K562 (cell line): ENCODE data around the gene JDP2. TPM values are rescaled to one million over a fixed set of nuclear protein-coding genes. Genes with fewer than 3 reads are reported as not detected.

Source experiments
- ATAC-seq: fragments of 200-7000 bp; cut with Tn5 transposase; 3 replicates; pipeline ENCODE4 v1.9.1; 2020; ENCODE audit warnings: moderate library complexity
- BruUV-seq: library from RNA; stranded (reverse); fragments of 400-500 nt; replicated peaks from 2 replicates; lab custom pipeline; 2021; lab: Mats Ljungman, UMichigan
- CTCF ChIA-PET: fragments of 300-600 bp; formaldehyde crosslinking; extraction: SDS; loops from one replicate; lab custom pipeline; 2021; ENCODE audit warnings: low intra/inter-chr PET ratio; lab: Yijun Ruan, JAX
- POLR2A ChIA-PET: fragments of 300-600, 350-650 bp; sonication (Branson Sonifier 250); formaldehyde crosslinking; extraction: SDS; loops from one replicate; lab custom pipeline; 2021; ENCODE audit warnings: antibody characterized with exemption, inconsistent platforms; lab: Yijun Ruan, JAX
- DNase-seq, 4 experiments: peaks; one replicate each; pipeline versions ENCODE4 v3.0.0 to v3.0.0-alpha.2; 2011 to 2018; ENCODE audit warnings: low spot score in 3 of 4, mixed read lengths in 3 of 4; ENCODE audit errors: extremely low read depth in 1 of 4
- FAIRE-seq: peaks from 2 replicates; lab custom pipeline; 2011; peaks lifted over from hg19 to GRCh38; lab: Jason Lieb, UNC
- H2AFZ ChIP-seq: 2 replicates; pipeline ENCODE4 v1.6.0; 2011; ENCODE audit warnings: low read depth, low read length, control low read depth, inconsistent platforms
- H3K27ac ChIP-seq: fragments of 200-600 bp; 3 replicates; pipeline ENCODE4 v1.8.0; 2011; ENCODE audit warnings: low read depth, mild to moderate bottlenecking, control low read depth, inconsistent platforms, low read length, moderate library complexity, mixed read lengths; ENCODE audit errors: extremely low read depth
- H3K27me3 ChIP-seq, 2 experiments: fragments of 300-600 bp in 1 of 2; 2 replicates in 1 of 2; 3 replicates in 1 of 2; pipeline versions ENCODE4 v1.6.0 to v1.8.0; 2011; ENCODE audit warnings: inconsistent platforms in 2 of 2, low read length in 2 of 2, mild to moderate bottlenecking in 1 of 2, mixed read lengths in 1 of 2, moderate library complexity in 1 of 2; ENCODE audit not compliant: control insufficient read depth in 2 of 2, insufficient read depth in 2 of 2
- H3K36me3 ChIP-seq: fragments of 300-600 bp; 3 replicates; pipeline ENCODE4 v1.8.0; 2011; ENCODE audit warnings: mild to moderate bottlenecking, low read length, inconsistent platforms; ENCODE audit not compliant: control insufficient read depth, insufficient read depth
- H3K4me1 ChIP-seq, 2 experiments: fragments of 200-600 bp in 1 of 2; replicated peaks in 1 of 2; 2 replicates in 1 of 2; 3 replicates in 1 of 2; pipeline versions ENCODE4 v1.5.1 to v1.8.0; 2011; ENCODE audit warnings: inconsistent platforms in 2 of 2, low read length in 2 of 2, mild to moderate bottlenecking in 1 of 2, mixed read lengths in 1 of 2, moderate library complexity in 1 of 2; ENCODE audit not compliant: control insufficient read depth in 2 of 2, insufficient read depth in 2 of 2
- H3K4me2 ChIP-seq: 2 replicates; pipeline ENCODE4 v1.6.1; 2011; ENCODE audit warnings: low read length, control low read depth, inconsistent platforms, mixed read lengths; ENCODE audit not compliant: insufficient read depth
- H3K4me3 ChIP-seq: fragments of 200-600 bp; sonication (generic), shearing (Covaris generic); 2 replicates; pipeline ENCODE4 v1.5.1; 2016; ENCODE audit warnings: control low read depth, inconsistent platforms
- H3K79me2 ChIP-seq: fragments of 200-600 bp; 3 replicates; pipeline ENCODE4 v1.8.0; 2011; ENCODE audit warnings: low read length, inconsistent platforms; ENCODE audit not compliant: control insufficient read depth, insufficient read depth
- H3K9ac ChIP-seq, 2 experiments: 2 replicates each; pipeline versions ENCODE4 v1.6.0 to v1.6.1; 2011; ENCODE audit warnings: low read depth in 2 of 2, low read length in 2 of 2, control low read depth in 1 of 2, inconsistent platforms in 1 of 2, mild to moderate bottlenecking in 1 of 2, mixed read lengths in 1 of 2; ENCODE audit not compliant: insufficient read depth in 1 of 2
- H3K9me1 ChIP-seq: one replicate; pipeline ENCODE4 v1.6.0; 2011; ENCODE audit warnings: inconsistent platforms, mild to moderate bottlenecking, low read length, moderate library complexity; ENCODE audit not compliant: control insufficient read depth, insufficient read depth
- H3K9me3 ChIP-seq: replicated peaks from 2 replicates; pipeline ENCODE4 v1.5.1; 2011; ENCODE audit warnings: low read depth, low read length, inconsistent platforms; ENCODE audit not compliant: control insufficient read depth, insufficient read depth
- H4K20me1 ChIP-seq: replicated peaks from 2 replicates; pipeline ENCODE4 v1.6.1; 2011; ENCODE audit warnings: low read length, inconsistent platforms, mixed read lengths; ENCODE audit not compliant: control insufficient read depth, insufficient read depth
- CBX5 ChIP-seq: IDR thresholded peaks from 2 replicates; pipeline ENCODE4 v1.6.1; 2014; ENCODE audit warnings: low read depth, borderline replicate concordance
- L3MBTL2 ChIP-seq: fragments of 450-650 bp; IDR thresholded peaks from 2 replicates; pipeline ENCODE4 v1.6.1; 2016; ENCODE audit warnings: mild to moderate bottlenecking, moderate library complexity
- LARP7 ChIP-seq: fragments of 450-650 bp; IDR thresholded peaks from 2 replicates; pipeline ENCODE4 v1.6.1; 2016
- RCOR1 ChIP-seq, 2 experiments: IDR thresholded peaks; 2 replicates each; pipeline ENCODE4 v1.6.1; 2012; ENCODE audit warnings: low read depth in 2 of 2, low read length in 2 of 2, borderline replicate concordance in 1 of 2, improper control_type of control experiment in 1 of 2
- TCF7L2 ChIP-seq: fragments of 150-350 bp; IDR thresholded peaks from 2 replicates; pipeline ENCODE4 v1.6.1; 2016; ENCODE audit warnings: low read depth, mild to moderate bottlenecking, low read length, moderate library complexity
- WGBS: fragments of 100-300 bp; shearing (Covaris generic); methylation state at CpG from one replicate; pipeline ENCODE4 v1.1.6; 2016; ENCODE audit warnings: low coverage, mixed read lengths; ENCODE audit not compliant: insufficient coverage; ENCODE audit errors: missing lambda C conversion rate; 5-methylcytosine and 5-hydroxymethylcytosine counted together
- in situ Hi-C: fragments of 300-500 bp; cut with MboI; formaldehyde crosslinking; loops from 4 replicates; pipeline ENCODE4 v1.15.0; 2018; ENCODE audit warnings: inconsistent platforms, mixed read lengths
- intact Hi-C: fragments of 100-400 bp; cut with micrococcal nuclease; formaldehyde crosslinking; loops from 2 replicates; pipeline ENCODE4 v1.14.2; 2022
- polyA plus RNA-seq, 8 experiments: library from polyadenylated mRNA; depleted of rRNA in 4 of 8; stranded (reverse) in 5 of 8; unstranded in 3 of 8; fragments of >200 nt; fragmentation: Nextera tagmentation in 2 of 8; fragmentation: Illumina TruSeq in 1 of 8; extraction: Ambion mirVana in 2 of 8; extraction: Trizol in 1 of 8; gene quantifications; 2 replicates each; pipeline versions ENCODE4 v1.2.1 to v1.2.3, GENCODE V29; 2011 to 2014; ENCODE audit warnings: inconsistent platforms in 1 of 8, missing spikeins in 1 of 8
- total RNA-seq, 7 experiments: library from RNA; depleted of rRNA in 6 of 7; stranded (reverse); fragments of >200 nt in 6 of 7; fragmentation: Illumina TruSeq in 2 of 7; extraction: Trizol in 2 of 7; gene quantifications; 2 replicates each; pipeline versions ENCODE4 v1.2.1 to v1.2.3, GENCODE V29; 2011 to 2021; ENCODE audit warnings: low replicate concordance in 1 of 7
- TF ChIP-seq, protein P1 (sequence below): sonication (generic); formaldehyde crosslinking; IDR thresholded peaks from 2 replicates; pipeline ENCODE4 v1.8.0; 2022; ENCODE audit warnings: missing genetic modification reagents, mild to moderate bottlenecking, borderline replicate concordance
- TF ChIP-seq, protein P2 (sequence below): sonication (generic); formaldehyde crosslinking; IDR thresholded peaks from 2 replicates; pipeline ENCODE4 v1.8.1; 2023; ENCODE audit warnings: mild to moderate bottlenecking, missing genetic modification reagents

The JDP2 gene
- total and polyA plus RNA-seq, 9 of the 15 experiments (the other 6 are each of a cell fraction or from before 2014, with no cell fraction given), result 0.27 to 13.8 (median 3.1) TPM

DNA sequence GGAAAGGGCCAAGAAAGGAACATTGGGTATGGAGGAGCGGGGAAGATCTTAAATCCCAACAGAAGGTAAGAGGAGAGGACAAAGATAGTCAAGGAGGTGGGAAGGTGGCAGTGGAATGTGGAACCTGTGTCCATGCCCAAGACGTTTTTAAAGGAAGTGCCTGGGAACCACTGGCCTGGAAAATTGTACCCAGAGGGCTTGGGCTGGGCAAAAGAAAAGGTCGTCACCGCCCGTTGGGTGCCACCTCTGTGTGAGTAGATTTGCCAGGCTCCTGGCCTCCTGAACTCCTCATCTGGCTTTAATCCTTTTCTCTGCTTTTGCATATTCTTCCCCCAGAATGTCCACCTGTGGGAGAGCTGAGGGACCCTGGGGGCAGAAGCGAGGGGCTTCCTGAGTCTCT, 32.6 kb downstream of the JDP2 start:
- in situ Hi-C loops, result no loop called here
- H3K9me3 ChIP-seq, result no peaks in the 10 kb centered on the region

GRCh38 chr14:75461303-75461702, 33.5 kb downstream of the JDP2 start:
- Histone ChIP-seq H3K27ac (no peak overlapping the region), H3K9me1 (peaks cover 2% of the 10 kb centered on the region), H4K20me1 (no peaks in the 10 kb centered on the region), H3K4me2 (no peak overlapping the region), H3K9ac (no peak overlapping the region), H3K4me3 (no peak overlapping the region), H2AFZ (no peak overlapping the region), H3K4me1 (peaks cover 2 to 8% of the 10 kb centered on the region in 2 experiments; a peak in 4 of 5 replicates), H3K79me2 (no peaks in the 10 kb centered on the region), H3K9me3 (no peaks in the 10 kb centered on the region), H3K36me3 (no peaks in the 10 kb centered on the region), H3K27me3 (no peaks in the 10 kb centered on the region)
- CTCF ChIA-PET, result no interaction called here
- DNase-seq, result no peak
- intact Hi-C loops (no loop called here), in situ Hi-C loops (no loop called here)
- TF ChIP-seq, protein P1, sequence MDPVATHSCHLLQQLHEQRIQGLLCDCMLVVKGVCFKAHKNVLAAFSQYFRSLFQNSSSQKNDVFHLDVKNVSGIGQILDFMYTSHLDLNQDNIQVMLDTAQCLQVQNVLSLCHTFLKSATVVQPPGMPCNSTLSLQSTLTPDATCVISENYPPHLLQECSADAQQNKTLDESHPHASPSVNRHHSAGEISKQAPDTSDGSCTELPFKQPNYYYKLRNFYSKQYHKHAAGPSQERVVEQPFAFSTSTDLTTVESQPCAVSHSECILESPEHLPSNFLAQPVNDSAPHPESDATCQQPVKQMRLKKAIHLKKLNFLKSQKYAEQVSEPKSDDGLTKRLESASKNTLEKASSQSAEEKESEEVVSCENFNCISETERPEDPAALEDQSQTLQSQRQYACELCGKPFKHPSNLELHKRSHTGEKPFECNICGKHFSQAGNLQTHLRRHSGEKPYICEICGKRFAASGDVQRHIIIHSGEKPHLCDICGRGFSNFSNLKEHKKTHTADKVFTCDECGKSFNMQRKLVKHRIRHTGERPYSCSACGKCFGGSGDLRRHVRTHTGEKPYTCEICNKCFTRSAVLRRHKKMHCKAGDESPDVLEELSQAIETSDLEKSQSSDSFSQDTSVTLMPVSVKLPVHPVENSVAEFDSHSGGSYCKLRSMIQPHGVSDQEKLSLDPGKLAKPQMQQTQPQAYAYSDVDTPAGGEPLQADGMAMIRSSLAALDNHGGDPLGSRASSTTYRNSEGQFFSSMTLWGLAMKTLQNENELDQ (CRISPR knock-in tag), result no peak
- TF ChIP-seq, protein P2, sequence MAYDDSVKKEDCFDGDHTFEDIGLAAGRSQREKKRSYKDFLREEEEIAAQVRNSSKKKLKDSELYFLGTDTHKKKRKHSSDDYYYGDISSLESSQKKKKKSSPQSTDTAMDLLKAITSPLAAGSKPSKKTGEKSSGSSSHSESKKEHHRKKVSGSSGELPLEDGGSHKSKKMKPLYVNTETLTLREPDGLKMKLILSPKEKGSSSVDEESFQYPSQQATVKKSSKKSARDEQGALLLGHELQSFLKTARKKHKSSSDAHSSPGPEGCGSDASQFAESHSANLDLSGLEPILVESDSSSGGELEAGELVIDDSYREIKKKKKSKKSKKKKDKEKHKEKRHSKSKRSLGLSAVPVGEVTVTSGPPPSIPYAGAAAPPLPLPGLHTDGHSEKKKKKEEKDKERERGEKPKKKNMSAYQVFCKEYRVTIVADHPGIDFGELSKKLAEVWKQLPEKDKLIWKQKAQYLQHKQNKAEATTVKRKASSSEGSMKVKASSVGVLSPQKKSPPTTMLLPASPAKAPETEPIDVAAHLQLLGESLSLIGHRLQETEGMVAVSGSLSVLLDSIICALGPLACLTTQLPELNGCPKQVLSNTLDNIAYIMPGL (CRISPR knock-in tag), result no peak
- POLR2A ChIA-PET, result interaction anchor here (0.6 kb wide), 1 partner anchor 24 kb away, joined by 3 read pairs; no protein-coding TSS in a partner anchor
- FAIRE-seq, result no peak
- 70% methylated on average over 2 of the region's 12 CpGs for WGBS
- no TSS peak for BruUV-seq
- no peak for ATAC-seq

More for the DNA sequence above, 32.6 kb downstream of the JDP2 start:
- 57% methylated on average over 6 of the region's 6 CpGs for WGBS
- ChIA-PET POLR2A (no interaction called here), CTCF (no interaction called here)
- H3K4me3 ChIP-seq, result no peak overlapping the region
- peaks cover 2% of the 10 kb centered on the region for H3K9me1 ChIP-seq
- FAIRE-seq (no peak), DNase-seq (no peak)
- no peaks in the 10 kb centered on the region for H3K27me3 ChIP-seq
- no peak overlapping the region for H3K9ac ChIP-seq
- H3K27ac ChIP-seq, result no peak overlapping the region
- H3K79me2 ChIP-seq, result no peaks in the 10 kb centered on the region
- intact Hi-C loops, result no loop called here
- H3K4me1 ChIP-seq, result peaks cover 0 to 8% of the 10 kb centered on the region in 2 experiments; a peak in 2 of 5 replicates
- no peaks in the 10 kb centered on the region for H4K20me1 ChIP-seq
- no peak overlapping the region for H3K4me2 ChIP-seq
- TF ChIP-seq TCF7L2 (no peak), CBX5 (no peak), LARP7 (no peak), RCOR1 (IDR thresholded peaks at IDR 0.05; ENCODE audit: borderline replicate concordance in 1 of 2, low read depth in 2 of 2, low read length in 2 of 2) (no peak), L3MBTL2 (no peak)
- TF ChIP-seq, all 486 proteins: peak for 0
- Histone ChIP-seq H2AFZ (no peak overlapping the region), H3K36me3 (no peaks in the 10 kb centered on the region)
- no peak for ATAC-seq
- BruUV-seq, result no TSS peak
